ENCODE data around the gene PRRC1. TPM values are rescaled to one million over a fixed set of nuclear protein-coding genes. Genes with fewer than 3 reads are reported as not detected.

The PRRC1 gene
- 39.5 TPM for total RNA-seq

DNA sequence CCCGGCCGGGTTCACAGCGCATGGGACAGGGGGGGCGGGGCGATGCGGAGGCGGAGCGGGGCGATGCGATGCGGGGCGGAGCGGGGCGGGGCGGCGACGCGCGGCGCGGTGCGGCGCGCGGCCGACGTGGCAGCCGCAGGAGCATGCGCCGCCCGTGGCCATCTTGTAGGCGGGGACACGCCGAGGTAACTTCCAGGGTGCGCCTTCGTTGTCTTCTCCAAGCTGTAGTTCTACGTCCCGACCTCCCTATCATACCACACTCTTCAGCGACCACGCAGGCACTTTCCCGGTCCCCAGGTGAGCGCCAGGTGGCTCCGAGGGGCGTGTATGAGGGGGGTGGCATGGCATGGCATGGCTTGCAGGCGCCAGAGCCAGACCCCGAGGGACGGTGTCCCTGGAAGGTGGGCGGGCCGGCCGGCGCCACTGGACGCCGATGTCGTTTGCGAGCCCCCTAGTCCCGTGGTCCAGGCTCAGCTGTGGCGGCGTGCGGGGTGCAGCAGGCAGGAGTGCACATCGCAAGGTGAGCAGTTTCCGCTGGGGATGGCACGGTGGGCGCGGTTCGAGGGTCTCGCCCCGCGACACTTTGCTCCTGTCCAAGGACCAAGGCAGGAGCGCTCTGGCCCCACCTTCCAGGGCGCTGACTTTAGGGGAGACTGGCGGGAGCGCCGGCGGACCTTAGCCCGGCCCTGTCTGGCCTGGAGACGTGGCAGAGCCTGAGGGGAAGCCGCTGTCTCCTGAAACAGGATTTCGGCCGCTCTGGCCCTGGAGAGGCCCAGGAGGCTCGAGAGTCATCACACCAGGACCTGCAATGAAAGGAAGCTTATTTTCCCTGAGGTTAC is at the start of gene PRRC1:
PRRC1 (plus strand) TSS at position 161 of the 839 bp plus-strand sequence. CDS start 5,840 bp downstream, outside the sequence.
- Histone ChIP-seq H3K36me3 (no peaks in the 10 kb centered on the region), H3K27me3 (no peaks in the 10 kb centered on the region), H3K4me1 (peaks cover 2 to 10% of the 10 kb centered on the region in 2 donors), H3K27ac (peak within 1 kb of the TSS; percentile 67 to 68), H3K4me3 (peak within 1 kb of the TSS; percentile 88 to 94), H3K9me3 (no peaks in the 10 kb centered on the region)
- intact Hi-C loops (cut with DNase I) = loop anchor here (5.0 kb wide), 2 partner anchors 565 to 740 kb away; partner anchors contain the start of genes LMNB1 and SLC12A2
- DNase-seq (ENCODE audit: low spot score in 2 of 2) = peak; percentile 10 to 86
- TF ChIP-seq, protein P1, sequence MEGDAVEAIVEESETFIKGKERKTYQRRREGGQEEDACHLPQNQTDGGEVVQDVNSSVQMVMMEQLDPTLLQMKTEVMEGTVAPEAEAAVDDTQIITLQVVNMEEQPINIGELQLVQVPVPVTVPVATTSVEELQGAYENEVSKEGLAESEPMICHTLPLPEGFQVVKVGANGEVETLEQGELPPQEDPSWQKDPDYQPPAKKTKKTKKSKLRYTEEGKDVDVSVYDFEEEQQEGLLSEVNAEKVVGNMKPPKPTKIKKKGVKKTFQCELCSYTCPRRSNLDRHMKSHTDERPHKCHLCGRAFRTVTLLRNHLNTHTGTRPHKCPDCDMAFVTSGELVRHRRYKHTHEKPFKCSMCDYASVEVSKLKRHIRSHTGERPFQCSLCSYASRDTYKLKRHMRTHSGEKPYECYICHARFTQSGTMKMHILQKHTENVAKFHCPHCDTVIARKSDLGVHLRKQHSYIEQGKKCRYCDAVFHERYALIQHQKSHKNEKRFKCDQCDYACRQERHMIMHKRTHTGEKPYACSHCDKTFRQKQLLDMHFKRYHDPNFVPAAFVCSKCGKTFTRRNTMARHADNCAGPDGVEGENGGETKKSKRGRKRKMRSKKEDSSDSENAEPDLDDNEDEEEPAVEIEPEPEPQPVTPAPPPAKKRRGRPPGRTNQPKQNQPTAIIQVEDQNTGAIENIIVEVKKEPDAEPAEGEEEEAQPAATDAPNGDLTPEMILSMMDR (IDR thresholded peaks at IDR 0.05) = no peak

DNA sequence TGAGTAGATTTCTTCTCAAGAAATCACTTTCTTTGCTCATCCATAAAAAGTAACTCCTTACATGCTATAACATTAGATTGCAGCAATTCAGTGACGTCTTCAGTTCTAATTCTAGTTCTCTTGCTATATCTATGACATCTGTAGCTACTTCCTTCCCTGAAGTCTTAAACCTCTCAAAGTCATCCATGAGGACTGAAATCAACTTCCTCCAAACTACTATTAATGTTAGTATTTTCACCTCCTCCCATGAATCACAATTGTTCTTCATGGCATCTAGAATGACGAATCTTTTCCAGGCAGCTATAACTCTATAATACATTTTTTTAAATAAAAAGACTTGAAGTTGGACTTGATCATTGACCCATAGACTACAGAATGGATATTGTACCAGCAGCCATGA is 46.2 kb upstream of the PRRC1 start:
- no peak overlapping the region for H3K4me3 ChIP-seq
- H3K27ac ChIP-seq = no peak overlapping the region
- intact Hi-C loops (cut with DNase I) = no loop called here
- TF ChIP-seq, protein P1 (IDR thresholded peaks at IDR 0.05) = no peak
- H3K4me1 ChIP-seq = no peaks in the 10 kb centered on the region
- H3K9me3 ChIP-seq = no peaks in the 10 kb centered on the region
- DNase-seq (ENCODE audit: low spot score in 2 of 2) = no peak
- no peaks in the 10 kb centered on the region for H3K27me3 ChIP-seq
- no peaks in the 10 kb centered on the region for H3K36me3 ChIP-seq

DNA sequence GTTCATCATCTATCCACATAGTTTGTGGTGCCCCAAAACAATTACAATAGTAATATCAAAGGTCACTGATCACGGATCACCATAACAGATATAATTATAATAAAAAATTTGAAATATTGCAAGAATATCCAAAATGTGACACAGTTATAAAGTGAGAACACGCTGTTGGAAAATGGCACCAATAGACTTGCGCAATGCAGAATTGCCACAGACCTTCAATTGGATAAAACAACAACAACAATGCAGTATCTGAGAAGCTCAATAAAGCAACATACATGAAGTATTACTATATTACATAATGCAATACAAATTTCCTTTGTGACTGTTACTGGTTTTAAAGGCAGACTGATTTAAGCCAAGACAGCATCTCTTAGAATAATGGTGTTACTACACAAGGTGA is 44.7 kb upstream of the PRRC1 start:
- H3K27ac ChIP-seq = no peak overlapping the region
- no peaks in the 10 kb centered on the region for H3K9me3 ChIP-seq
- no peaks in the 10 kb centered on the region for H3K36me3 ChIP-seq
- DNase-seq (ENCODE audit: low spot score in 2 of 2) = no peak
- no peaks in the 10 kb centered on the region for H3K27me3 ChIP-seq
- TF ChIP-seq, protein P1 (IDR thresholded peaks at IDR 0.05) = no peak
- H3K4me1 ChIP-seq = no peaks in the 10 kb centered on the region
- intact Hi-C loops (cut with DNase I) = no loop called here
- H3K4me3 ChIP-seq = no peak overlapping the region

DNA sequence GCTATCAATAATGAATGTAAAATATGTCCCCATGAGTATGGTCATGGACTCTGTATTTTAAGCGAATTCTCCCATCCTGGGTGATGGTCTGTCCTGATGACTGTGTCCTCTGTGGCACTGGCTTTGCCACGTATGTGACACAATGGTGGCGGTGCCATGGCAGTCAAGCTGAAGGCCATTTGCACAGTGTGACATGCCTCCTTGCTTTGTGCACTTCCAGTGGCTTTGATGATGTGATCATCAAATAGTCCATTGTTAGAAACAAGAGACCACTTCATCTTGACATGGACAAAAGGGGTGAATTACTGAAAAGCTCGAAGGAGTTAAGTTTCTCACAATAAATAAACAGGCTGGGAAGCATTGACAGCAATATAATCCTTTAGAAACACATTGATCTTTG is 31.0 kb upstream of the PRRC1 start:
- TF ChIP-seq, protein P1 (IDR thresholded peaks at IDR 0.05) = no peak
- H3K36me3 ChIP-seq = no peaks in the 10 kb centered on the region
- H3K27ac ChIP-seq = no peak overlapping the region
- no peaks in the 10 kb centered on the region for H3K27me3 ChIP-seq
- H3K4me1 ChIP-seq = no peaks in the 10 kb centered on the region
- intact Hi-C loops (cut with DNase I) = no loop called here
- no peaks in the 10 kb centered on the region for H3K9me3 ChIP-seq
- DNase-seq (ENCODE audit: low spot score in 2 of 2) = no peak
- H3K4me3 ChIP-seq = no peak overlapping the region

DNA sequence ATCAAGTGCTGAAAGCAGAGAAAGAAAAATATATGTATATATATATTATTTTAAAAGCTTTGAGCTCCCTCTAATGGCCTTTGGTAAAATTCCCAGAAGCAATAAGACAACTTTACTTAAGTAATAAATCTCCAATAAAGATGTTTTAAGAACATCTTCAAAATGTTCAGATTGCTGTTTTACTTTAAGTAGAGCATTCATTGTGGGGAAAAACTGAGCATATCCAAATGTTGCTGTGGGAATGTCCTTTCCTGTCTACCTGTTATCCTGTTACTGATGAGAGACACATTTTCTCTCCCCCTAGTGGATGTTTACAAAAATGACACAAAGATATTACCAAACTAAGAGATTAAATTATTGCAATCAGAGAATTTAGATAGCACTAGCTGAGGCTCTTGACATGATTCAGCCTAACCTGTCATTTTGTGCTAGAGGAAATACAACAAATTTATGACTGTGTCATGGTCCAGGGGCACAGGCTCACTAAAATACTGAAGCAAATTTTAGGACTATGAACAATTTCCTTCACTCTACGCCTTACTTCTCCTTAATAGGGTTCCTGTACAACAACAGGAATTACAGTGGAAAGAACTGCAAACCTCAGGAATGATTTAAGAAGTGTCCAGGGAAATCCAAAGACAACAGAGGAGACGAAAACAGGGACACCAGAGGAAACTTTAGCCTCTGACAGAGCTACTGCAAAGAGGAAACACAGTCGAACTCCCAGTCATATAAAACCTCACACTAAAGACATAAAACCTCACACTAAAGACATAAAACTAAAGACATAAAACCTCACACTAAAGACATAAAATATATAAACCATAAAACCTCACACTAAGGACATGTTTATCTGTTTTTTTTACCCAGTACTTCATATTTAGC is 24.3 kb upstream of the PRRC1 start:
- Histone ChIP-seq H3K9me3 (no peaks in the 10 kb centered on the region), H3K4me1 (no peaks in the 10 kb centered on the region), H3K27ac (no peak overlapping the region), H3K27me3 (no peaks in the 10 kb centered on the region), H3K36me3 (no peaks in the 10 kb centered on the region), H3K4me3 (no peak overlapping the region)
- intact Hi-C loops (cut with DNase I) = loop anchor here (10.0 kb wide), 1 partner anchor 838 kb away; no protein-coding TSS in a partner anchor
- no peak for DNase-seq (ENCODE audit: low spot score in 2 of 2)
- TF ChIP-seq, protein P1 (IDR thresholded peaks at IDR 0.05) = peak; percentile 18 to 48 (median 46)
